HS-27A (cell line): ENCODE data around the gene F12.
A peak's percentile ranks its signal among the peaks of the same experiment; 100 is the strongest.

Experiments
- DNase-seq: peaks from one replicate; pipeline ENCODE4 v3.0.0-alpha.2; 2012; ENCODE audit warnings: low read depth, missing footprints

Gene F12

GRCh38 chr5:177412603-177413233 is 3.4 kb upstream of the F12 start:
- DNase-seq: no peak

GRCh38 chr5:177410575-177410974 is 1.2 kb upstream of the F12 start:
- DNase-seq: no peak

- no peak for DNase-seq
Observed at GRCh38 chr5:177405805-177406204, 3.6 kb downstream of the F12 start.

- DNase-seq: no peak
Observed at GRCh38 chr5:177405312-177405711, 4.1 kb downstream of the F12 start.

GRCh38 chr5:177404641-177405179 is 4.7 kb downstream of the F12 start:
- DNase-seq: no peak

GRCh38 chr5:177403792-177404640 is 5.3 kb downstream of the F12 start:
- DNase-seq: no peak

- DNase-seq: no peak
Observed at GRCh38 chr5:177403102-177403791, 6.1 kb downstream of the F12 start.

- DNase-seq: no peak
Observed at GRCh38 chr5:177402271-177403043, 6.9 kb downstream of the F12 start.

GRCh38 chr5:177399997-177400868 is 9.1 kb downstream of the F12 start, which contains the start of gene PFN3:
TSS of gene PFN3 (minus strand) at chr5:177400661. CDS start at chr5:177400576, 85 bp downstream.
- no peak for DNase-seq

- no peak for DNase-seq
Observed at GRCh38 chr5:177397875-177398390, 11.4 kb downstream of the F12 start.

- no peak for DNase-seq
Observed at GRCh38 chr5:177396807-177397206, 12.6 kb downstream of the F12 start.

- DNase-seq: no peak
Observed at GRCh38 chr5:177396078-177396477, 13.3 kb downstream of the F12 start.

- DNase-seq: no peak
Observed at GRCh38 chr5:177393990-177394389, 15.4 kb downstream of the F12 start.

GRCh38 chr5:177393206-177393765 is 16.1 kb downstream of the F12 start:
- no peak for DNase-seq

GRCh38 chr5:177392765-177393164 is 16.6 kb downstream of the F12 start:
- no peak for DNase-seq

GRCh38 chr5:177390363-177391300 is 18.7 kb downstream of the F12 start:
- peak; percentile 24 for DNase-seq

- DNase-seq: peak; percentile 7
Observed at GRCh38 chr5:177389241-177390169, 19.9 kb downstream of the F12 start.

GRCh38 chr5:177388521-177389052 is 20.8 kb downstream of the F12 start:
- DNase-seq: no peak
